Thyroid gland (tissue), 4 donors: ENCODE results near the gene PIK3R4.

ENCODE experiments used
- CTCF ChIP-seq, 6 experiments: fragments of 200-600 bp in 3 of 6; fragments of 450-650 bp in 3 of 6; sonication (generic) in 3 of 6; IDR thresholded peaks; one replicate each; pipeline ENCODE4 v1.5.1; 2016 to 2019; ENCODE audit warnings: antibody characterized with exemption in 6 of 6, mild to moderate bottlenecking in 2 of 6, inconsistent platforms in 1 of 6, moderate library complexity in 1 of 6
- POLR2A ChIP-seq, 2 donors: fragments of 450-650 bp; IDR thresholded peaks; one replicate each; pipeline ENCODE4 v1.6.1; 2017; ENCODE audit warnings: antibody characterized with exemption in 2 of 2, mild to moderate bottlenecking in 2 of 2, moderate library complexity in 1 of 2

GRCh38 chr3:130688697-130689470 lies 57.7 kb downstream of the PIK3R4 start:
- TF ChIP-seq CTCF (IDR thresholded peaks at IDR 0.05) = no peak
- no peak for TF ChIP-seq POLR2A (IDR thresholded peaks at IDR 0.05)
